Measurements from ENCODE around the gene ACOX1.

The ACOX1 gene

DNA sequence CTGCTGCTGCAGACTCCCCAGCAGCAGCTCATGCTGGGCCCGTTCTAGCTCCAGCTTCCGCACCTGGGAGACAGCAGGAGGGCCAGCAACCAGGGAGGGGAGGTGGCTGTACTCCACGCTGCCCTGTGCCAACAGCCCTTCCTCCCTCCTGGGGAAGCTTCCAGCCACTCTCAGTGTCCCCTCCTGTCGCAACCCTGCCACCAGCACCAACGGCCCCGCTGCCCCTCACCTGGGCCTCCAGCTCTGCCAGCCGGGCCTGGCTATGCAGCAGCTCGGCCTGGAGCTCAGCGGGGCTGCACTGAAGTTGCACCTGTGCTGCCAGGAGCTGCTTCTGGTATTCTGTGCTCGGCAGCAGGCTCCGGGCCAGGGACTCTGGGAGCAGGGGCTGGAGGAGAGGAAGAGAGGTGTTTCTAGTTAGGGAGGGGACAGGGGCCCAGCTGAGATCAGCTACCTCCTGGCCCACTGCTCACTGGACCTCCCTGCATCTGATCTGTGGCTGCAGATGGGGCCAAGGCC lies 58.9 kb downstream of the ACOX1 start:
- TF ChIP-seq, protein P1, sequence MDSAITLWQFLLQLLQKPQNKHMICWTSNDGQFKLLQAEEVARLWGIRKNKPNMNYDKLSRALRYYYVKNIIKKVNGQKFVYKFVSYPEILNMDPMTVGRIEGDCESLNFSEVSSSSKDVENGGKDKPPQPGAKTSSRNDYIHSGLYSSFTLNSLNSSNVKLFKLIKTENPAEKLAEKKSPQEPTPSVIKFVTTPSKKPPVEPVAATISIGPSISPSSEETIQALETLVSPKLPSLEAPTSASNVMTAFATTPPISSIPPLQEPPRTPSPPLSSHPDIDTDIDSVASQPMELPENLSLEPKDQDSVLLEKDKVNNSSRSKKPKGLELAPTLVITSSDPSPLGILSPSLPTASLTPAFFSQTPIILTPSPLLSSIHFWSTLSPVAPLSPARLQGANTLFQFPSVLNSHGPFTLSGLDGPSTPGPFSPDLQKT (IDR thresholded peaks at IDR 0.05; ENCODE audit: borderline replicate concordance, low read depth, low read length): no peak
- TF ChIP-seq ZXDB (tag by site-specific recombination; IDR thresholded peaks at IDR 0.05) (no peak), ZSCAN30 (tag by site-specific recombination; IDR thresholded peaks at IDR 0.05) (no peak), KLF7 (tag by site-specific recombination; IDR thresholded peaks at IDR 0.05; ENCODE audit: borderline replicate concordance) (no peak), ZNF555 (tag by site-specific recombination; conservative IDR thresholded peaks at IDR 0.05) (no peak), MYNN (tag by site-specific recombination; IDR thresholded peaks at IDR 0.05; ENCODE audit: borderline replicate concordance) (no peak), TCF7L2 (IDR thresholded peaks at IDR 0.05; ENCODE audit: borderline replicate concordance, low read depth, low read length) (no peak)
- Histone ChIP-seq H3K4me3 (ENCODE audit: low read depth, low read length) (no peak overlapping the region), H3K4me1 (ENCODE audit: control insufficient read depth, insufficient read depth, low read length) (no peaks in the 10 kb centered on the region), H3K36me3 (ENCODE audit: control insufficient read depth in 2 of 2, insufficient read depth in 1 of 2, low read length in 2 of 2) (peaks cover 12 to 79% of the 10 kb centered on the region in 2 experiments; a peak in 2 of 3 replicates), H3K27ac (ENCODE audit: extremely low read depth, low read depth, low read length) (no peak overlapping the region), H3K9me3 (ENCODE audit: control insufficient read depth, insufficient read depth, low read depth, low read length) (no peaks in the 10 kb centered on the region)
- CTCF ChIA-PET: interaction anchor here (0.6 kb wide), 1 partner anchor 38 kb away, joined by 3 read pairs; no protein-coding TSS in a partner anchor
- POLR2A ChIA-PET: interaction anchor here (0.8 kb wide), 1 partner anchor 9 kb away, joined by 3 read pairs; no protein-coding TSS in a partner anchor

DNA sequence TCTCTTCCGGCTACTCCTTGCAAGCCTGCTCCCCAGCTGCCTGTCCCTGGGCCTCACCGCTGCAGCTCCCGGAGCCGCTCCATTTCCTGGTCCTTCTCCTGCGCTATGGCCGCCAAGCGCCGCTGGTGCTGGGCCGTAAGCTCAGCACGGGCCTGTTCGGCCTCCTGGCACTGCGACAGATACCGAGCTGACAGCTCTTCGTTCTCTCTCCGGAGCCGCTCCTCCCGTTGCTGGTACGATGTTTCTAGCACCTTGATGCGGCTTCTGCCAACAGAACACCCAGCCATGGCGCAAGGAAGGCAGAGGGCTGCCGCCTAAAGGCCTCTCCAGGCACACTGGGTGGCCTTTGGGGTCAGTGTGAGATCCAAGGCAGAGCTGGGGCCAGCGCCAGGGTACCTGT lies 59.4 kb downstream of the ACOX1 start:
- H3K4me3 ChIP-seq (ENCODE audit: low read depth, low read length): no peak overlapping the region
- no peaks in the 10 kb centered on the region for H3K4me1 ChIP-seq (ENCODE audit: control insufficient read depth, insufficient read depth, low read length)
- H3K27ac ChIP-seq (ENCODE audit: extremely low read depth, low read depth, low read length): no peak overlapping the region
- H3K9me3 ChIP-seq (ENCODE audit: control insufficient read depth, insufficient read depth, low read depth, low read length): no peaks in the 10 kb centered on the region
- TF ChIP-seq ZNF324 (tag by site-specific recombination; IDR thresholded peaks at IDR 0.05): no peak
- TF ChIP-seq SALL2 (tag by site-specific recombination; IDR thresholded peaks at IDR 0.05; ENCODE audit: borderline replicate concordance): no peak
- TF ChIP-seq OVOL3 (tag by site-specific recombination; IDR thresholded peaks at IDR 0.05): no peak
- TF ChIP-seq PRDM1 (tag by site-specific recombination; IDR thresholded peaks at IDR 0.05): no peak
- TF ChIP-seq ZNF654 (tag by site-specific recombination; IDR thresholded peaks at IDR 0.05; ENCODE audit: low read depth): no peak
- TF ChIP-seq ZNF202 (tag by site-specific recombination; IDR thresholded peaks at IDR 0.05; ENCODE audit: borderline replicate concordance): no peak
- peaks cover 12 to 80% of the 10 kb centered on the region in 2 experiments; a peak in 2 of 3 replicates for H3K36me3 ChIP-seq (ENCODE audit: control insufficient read depth in 2 of 2, insufficient read depth in 1 of 2, low read length in 2 of 2)
- ChIA-PET POLR2A (no interaction called here), CTCF (interaction anchor here (1.9 kb wide), 1 partner anchor 15 kb away, joined by 6 read pairs; the partner anchor contains the start of gene MRPL38)

DNA sequence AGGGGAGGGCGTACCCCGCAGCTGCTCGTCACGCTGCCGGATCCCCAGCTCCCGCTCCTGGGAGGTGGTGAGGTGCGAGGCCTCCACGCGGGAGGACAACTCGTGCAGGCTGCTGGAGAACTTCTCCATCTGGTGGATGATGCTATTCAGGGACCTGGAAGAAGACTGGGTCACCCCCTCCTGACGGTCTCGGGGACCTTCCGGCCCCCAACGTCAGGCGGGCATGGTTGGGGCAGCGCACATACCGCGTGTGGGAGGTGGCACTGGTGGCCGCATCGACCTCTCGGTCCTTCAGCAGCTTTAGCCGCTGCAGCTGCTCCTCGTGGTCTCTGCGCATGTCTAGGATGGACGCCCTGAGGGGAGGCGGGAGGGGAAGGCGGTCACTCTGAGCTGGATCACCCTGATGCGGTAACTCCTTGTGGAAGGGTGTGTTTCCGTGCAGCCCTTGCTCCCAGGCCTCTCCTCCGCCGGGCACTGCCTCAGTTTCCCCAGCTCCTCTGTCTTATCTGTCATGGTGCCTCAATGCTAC lies 61.0 kb downstream of the ACOX1 start:
- Histone ChIP-seq H3K36me3 (ENCODE audit: control insufficient read depth in 2 of 2, insufficient read depth in 1 of 2, low read length in 2 of 2) (peaks cover 18 to 82% of the 10 kb centered on the region in 2 experiments; a peak in 2 of 3 replicates), H3K4me3 (ENCODE audit: low read depth, low read length) (no peak overlapping the region), H3K4me1 (ENCODE audit: control insufficient read depth, insufficient read depth, low read length) (no peaks in the 10 kb centered on the region), H3K9me3 (ENCODE audit: control insufficient read depth, insufficient read depth, low read depth, low read length) (no peaks in the 10 kb centered on the region), H3K27ac (ENCODE audit: extremely low read depth, low read depth, low read length) (no peak overlapping the region)
- ChIA-PET POLR2A (interaction anchor here (0.5 to 1.2 kb wide), 2 partner anchors 61 to 62 kb away, joined by 4 to 5 read pairs; partner anchors contain the start of genes ACOX1 and TEN1), CTCF (interaction anchor here (0.9 to 1.9 kb wide), 3 partner anchors 9 to 55 kb away, joined by 5 to 6 read pairs (median 5); partner anchors contain the start of gene MRPL38)
- TF ChIP-seq, protein P2, sequence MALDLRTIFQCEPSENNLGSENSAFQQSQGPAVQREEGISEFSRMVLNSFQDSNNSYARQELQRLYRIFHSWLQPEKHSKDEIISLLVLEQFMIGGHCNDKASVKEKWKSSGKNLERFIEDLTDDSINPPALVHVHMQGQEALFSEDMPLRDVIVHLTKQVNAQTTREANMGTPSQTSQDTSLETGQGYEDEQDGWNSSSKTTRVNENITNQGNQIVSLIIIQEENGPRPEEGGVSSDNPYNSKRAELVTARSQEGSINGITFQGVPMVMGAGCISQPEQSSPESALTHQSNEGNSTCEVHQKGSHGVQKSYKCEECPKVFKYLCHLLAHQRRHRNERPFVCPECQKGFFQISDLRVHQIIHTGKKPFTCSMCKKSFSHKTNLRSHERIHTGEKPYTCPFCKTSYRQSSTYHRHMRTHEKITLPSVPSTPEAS (tag by site-specific recombination; IDR thresholded peaks at IDR 0.05): no peak
- TF ChIP-seq ZNF510 (tag by site-specific recombination; IDR thresholded peaks at IDR 0.05; ENCODE audit: insufficient replicate concordance) (no peak), ZBTB7A (tag by site-specific recombination; IDR thresholded peaks at IDR 0.05; ENCODE audit: low read depth) (no peak), ZNF514 (tag by site-specific recombination; IDR thresholded peaks at IDR 0.05) (no peak), ZNF707 (tag by site-specific recombination; IDR thresholded peaks at IDR 0.05) (no peak), ZNF211 (tag by site-specific recombination; IDR thresholded peaks at IDR 0.05; ENCODE audit: low read depth) (no peak), GLI2 (tag by site-specific recombination; IDR thresholded peaks at IDR 0.05; ENCODE audit: borderline replicate concordance, low read depth) (no peak)
- TF ChIP-seq, protein P3, sequence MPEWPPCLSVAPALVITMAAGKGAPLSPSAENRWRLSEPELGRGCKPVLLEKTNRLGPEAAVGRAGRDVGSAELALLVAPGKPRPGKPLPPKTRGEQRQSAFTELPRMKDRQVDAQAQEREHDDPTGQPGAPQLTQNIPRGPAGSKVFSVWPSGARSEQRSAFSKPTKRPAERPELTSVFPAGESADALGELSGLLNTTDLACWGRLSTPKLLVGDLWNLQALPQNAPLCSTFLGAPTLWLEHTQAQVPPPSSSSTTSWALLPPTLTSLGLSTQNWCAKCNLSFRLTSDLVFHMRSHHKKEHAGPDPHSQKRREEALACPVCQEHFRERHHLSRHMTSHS (tag by site-specific recombination; IDR thresholded peaks at IDR 0.05): no peak
- TF ChIP-seq, protein P4, sequence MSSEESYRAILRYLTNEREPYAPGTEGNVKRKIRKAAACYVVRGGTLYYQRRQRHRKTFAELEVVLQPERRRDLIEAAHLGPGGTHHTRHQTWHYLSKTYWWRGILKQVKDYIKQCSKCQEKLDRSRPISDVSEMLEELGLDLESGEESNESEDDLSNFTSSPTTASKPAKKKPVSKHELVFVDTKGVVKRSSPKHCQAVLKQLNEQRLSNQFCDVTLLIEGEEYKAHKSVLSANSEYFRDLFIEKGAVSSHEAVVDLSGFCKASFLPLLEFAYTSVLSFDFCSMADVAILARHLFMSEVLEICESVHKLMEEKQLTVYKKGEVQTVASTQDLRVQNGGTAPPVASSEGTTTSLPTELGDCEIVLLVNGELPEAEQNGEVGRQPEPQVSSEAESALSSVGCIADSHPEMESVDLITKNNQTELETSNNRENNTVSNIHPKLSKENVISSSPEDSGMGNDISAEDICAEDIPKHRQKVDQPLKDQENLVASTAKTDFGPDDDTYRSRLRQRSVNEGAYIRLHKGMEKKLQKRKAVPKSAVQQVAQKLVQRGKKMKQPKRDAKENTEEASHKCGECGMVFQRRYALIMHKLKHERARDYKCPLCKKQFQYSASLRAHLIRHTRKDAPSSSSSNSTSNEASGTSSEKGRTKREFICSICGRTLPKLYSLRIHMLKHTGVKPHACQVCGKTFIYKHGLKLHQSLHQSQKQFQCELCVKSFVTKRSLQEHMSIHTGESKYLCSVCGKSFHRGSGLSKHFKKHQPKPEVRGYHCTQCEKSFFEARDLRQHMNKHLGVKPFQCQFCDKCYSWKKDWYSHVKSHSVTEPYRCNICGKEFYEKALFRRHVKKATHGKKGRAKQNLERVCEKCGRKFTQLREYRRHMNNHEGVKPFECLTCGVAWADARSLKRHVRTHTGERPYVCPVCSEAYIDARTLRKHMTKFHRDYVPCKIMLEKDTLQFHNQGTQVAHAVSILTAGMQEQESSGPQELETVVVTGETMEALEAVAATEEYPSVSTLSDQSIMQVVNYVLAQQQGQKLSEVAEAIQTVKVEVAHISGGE (tag by site-specific recombination; conservative IDR thresholded peaks at IDR 0.05; ENCODE audit: low read depth): no peak
- TF ChIP-seq, protein P5, sequence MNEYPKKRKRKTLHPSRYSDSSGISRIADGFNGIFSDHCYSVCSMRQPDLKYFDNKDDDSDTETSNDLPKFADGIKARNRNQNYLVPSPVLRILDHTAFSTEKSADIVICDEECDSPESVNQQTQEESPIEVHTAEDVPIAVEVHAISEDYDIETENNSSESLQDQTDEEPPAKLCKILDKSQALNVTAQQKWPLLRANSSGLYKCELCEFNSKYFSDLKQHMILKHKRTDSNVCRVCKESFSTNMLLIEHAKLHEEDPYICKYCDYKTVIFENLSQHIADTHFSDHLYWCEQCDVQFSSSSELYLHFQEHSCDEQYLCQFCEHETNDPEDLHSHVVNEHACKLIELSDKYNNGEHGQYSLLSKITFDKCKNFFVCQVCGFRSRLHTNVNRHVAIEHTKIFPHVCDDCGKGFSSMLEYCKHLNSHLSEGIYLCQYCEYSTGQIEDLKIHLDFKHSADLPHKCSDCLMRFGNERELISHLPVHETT (tag by site-specific recombination; IDR thresholded peaks at IDR 0.05): no peak

Data from HEK293 (cell line).